ENCODE measurements around the gene ANKDD1A.

ANKDD1A gene

DNA sequence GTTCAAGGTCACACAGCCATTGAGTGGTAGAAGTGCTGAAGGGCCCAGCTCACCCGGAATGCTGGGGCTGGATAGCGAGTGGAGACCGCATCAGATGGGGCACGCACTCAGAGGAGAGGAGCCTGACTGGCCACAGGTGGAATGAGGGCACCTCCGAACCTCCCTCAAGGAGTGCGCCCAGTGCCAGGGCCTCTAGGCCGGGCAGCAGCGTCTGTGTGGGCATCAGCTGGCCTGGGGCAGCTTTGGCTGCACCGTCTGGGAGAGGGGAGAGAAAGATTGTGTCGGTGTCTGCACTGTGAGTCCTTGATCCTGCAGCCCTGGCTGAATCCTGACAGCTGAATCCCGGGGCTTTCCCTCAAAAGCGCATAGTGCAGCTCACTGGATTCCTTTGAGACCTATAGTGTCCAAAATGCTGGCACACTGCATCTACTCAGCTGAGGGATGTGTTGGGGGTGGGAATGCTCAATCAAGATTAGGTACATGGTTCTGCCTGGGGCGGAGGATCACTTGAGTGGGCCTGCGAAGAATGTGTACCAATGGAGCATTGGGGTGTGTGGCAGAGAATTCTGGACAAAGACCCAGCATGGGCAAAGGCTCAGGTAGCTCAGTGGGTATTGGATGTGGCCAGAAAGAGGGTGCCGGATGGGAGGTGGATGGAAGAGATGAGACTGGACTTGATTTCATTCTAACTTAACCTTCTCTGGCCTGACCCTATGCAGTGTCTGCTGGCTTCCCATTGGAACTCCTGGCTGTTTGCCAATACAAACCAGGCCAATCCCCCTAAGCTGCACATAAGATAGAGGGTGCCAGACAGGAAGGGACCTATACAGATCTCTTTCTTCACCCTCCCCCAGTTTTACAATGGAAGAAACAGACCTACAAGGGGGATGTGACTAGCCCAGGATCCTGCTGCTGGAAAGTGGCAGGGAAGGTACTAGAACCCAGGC lies 950 bp downstream of the ANKDD1A start:
- FAIRE-seq = no peak
- TF ChIP-seq POLR2AphosphoS5 (IDR thresholded peaks at IDR 0.05; ENCODE audit: low read depth, low read length) = no peak
- no peak for TF ChIP-seq TAF1 (IDR thresholded peaks at IDR 0.05; ENCODE audit: borderline replicate concordance, low read depth, low read length)
- TF ChIP-seq POLR2A (IDR thresholded peaks at IDR 0.05; ENCODE audit: low read depth, low read length) = no peak
- no peak for DNase-seq (ENCODE audit: insufficient read length)

DNA sequence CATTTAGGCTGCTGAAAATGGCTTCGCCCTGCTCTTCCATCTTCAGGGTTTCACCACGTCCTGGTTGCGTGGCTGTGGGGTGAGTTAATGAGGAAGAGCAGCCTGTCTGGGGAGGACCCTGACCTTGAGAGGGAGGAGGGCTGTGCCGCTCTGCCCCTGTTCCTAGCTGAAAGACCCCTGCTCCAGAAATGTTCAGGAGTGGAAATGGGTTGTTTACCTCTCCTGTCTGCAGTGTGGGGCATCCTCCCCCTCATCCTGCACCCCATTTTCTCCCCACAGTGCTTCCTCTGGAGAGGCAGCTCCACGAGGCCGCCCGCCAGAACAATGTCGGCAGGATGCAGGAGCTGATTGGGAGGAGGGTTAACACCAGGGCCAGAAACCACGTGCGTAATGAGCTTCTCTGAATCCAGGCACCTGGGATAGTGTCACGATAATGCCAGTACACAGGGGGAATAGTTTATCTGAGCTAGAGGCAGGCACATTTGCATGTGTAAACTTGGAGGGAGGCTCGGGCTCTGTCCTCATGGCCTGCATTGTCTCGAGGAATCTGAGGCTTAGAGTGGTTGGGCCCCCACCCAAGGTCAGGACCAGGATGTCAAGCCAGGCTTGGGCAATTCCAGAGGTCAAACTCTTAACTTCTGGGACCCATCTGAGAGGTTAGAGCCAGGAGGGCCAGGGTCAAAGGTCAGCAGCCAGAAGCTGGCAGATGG lies 4.0 kb downstream of the ANKDD1A start:
- no peak for DNase-seq (ENCODE audit: insufficient read length)
- FAIRE-seq = no peak

DNA sequence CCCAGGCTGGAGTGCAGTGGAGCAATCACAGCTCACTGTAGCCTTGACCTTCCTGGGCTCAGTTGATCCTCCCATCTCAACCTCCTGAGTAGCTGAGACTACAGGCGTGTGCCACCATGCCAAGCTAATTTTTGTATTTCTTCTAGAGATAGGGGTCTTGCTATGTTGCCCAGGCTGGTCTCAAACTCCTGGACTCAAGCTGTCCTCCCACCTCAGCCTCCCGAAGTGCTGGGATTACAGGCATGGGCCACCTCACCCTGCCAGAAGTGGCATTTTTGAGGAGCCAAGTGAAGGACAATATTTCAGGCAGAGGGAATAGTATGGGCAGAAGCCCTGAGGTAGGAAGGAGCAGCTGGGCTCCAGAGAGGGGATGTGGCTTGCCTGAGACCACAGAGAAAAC lies 4.7 kb downstream of the ANKDD1A start:
- DNase-seq (ENCODE audit: insufficient read length) = no peak
- TF ChIP-seq POLR2AphosphoS5 (IDR thresholded peaks at IDR 0.05; ENCODE audit: low read depth, low read length) = no peak
- TF ChIP-seq TAF1 (IDR thresholded peaks at IDR 0.05; ENCODE audit: borderline replicate concordance, low read depth, low read length) = no peak
- no peak for TF ChIP-seq POLR2A (IDR thresholded peaks at IDR 0.05; ENCODE audit: low read depth, low read length)
- FAIRE-seq = no peak

More for the DNA sequence above, 4.0 kb downstream of the ANKDD1A start:
- TF ChIP-seq POLR2AphosphoS5 (IDR thresholded peaks at IDR 0.05; ENCODE audit: low read depth, low read length) = no peak
- no peak for TF ChIP-seq POLR2A (IDR thresholded peaks at IDR 0.05; ENCODE audit: low read depth, low read length)
- no peak for TF ChIP-seq TAF1 (IDR thresholded peaks at IDR 0.05; ENCODE audit: borderline replicate concordance, low read depth, low read length)

DNA sequence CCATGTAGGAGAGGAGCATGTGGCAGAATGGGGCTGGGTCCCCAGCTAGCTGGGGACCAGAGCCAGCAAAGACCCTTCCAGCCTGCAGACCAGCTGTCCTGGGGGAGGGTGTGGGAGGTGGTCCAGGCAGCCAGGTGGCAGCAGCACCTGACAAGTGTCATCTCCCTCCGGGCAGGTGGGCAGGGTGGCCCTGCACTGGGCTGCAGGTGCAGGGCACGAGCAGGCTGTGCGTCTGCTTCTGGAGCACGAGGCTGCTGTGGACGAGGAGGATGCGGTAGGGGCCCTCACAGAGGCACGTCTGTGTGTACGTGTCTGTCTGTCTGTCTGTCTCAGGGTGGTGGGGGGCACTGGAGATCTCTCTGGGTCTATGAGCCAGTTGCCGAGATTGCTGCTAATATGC lies 5.5 kb downstream of the ANKDD1A start:
- FAIRE-seq (no peak), DNase-seq (ENCODE audit: insufficient read length) (no peak)
- TF ChIP-seq POLR2A (IDR thresholded peaks at IDR 0.05; ENCODE audit: low read depth, low read length) (no peak), TAF1 (IDR thresholded peaks at IDR 0.05; ENCODE audit: borderline replicate concordance, low read depth, low read length) (no peak)

DNA sequence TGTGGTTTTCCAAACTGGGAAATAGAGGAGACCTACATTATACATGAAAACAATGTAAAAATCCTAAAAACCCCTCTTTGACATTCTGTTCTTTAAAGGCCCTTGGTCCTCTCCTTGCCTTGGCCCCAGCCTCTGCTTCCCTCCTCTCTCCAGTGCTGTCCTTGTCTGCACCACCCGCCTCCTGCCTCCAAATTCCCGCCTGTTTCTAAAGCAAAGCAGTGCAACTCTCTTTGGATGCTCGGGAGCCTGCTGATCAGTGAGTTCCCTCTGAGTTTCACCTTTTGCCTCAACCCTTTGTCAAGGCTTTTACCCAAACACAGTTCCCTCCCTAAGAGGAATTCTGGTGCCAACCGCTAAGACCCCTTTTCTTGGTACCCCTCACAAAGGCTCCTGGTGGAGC lies 8.0 kb downstream of the ANKDD1A start:
- FAIRE-seq = no peak

DNA sequence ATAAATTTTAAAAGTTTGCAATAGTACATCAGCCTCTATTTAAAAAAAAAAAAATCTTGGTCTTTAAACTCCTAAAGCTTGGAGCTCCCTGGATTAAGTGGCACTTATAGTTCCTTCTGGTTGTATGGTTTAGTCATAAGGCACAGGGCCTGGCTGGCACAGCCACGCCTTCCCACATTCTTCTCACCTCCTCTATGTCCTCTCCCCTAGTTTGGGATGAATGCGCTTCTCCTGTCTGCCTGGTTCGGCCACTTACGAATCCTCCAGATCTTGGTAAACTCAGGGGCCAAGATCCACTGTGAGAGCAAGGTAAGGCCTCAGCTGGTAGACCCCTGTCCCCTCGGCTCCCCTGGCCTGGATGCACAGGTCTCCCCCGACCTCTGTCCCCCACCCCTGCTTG lies 10.0 kb downstream of the ANKDD1A start:
- DNase-seq (ENCODE audit: insufficient read length) (no peak), FAIRE-seq (no peak)
- TF ChIP-seq TAF1 (IDR thresholded peaks at IDR 0.05; ENCODE audit: borderline replicate concordance, low read depth, low read length) (no peak), POLR2A (IDR thresholded peaks at IDR 0.05; ENCODE audit: low read depth, low read length) (no peak), POLR2AphosphoS5 (IDR thresholded peaks at IDR 0.05; ENCODE audit: low read depth, low read length) (no peak)

More for the DNA sequence above, 8.0 kb downstream of the ANKDD1A start:
- TF ChIP-seq POLR2AphosphoS5 (IDR thresholded peaks at IDR 0.05; ENCODE audit: low read depth, low read length) = no peak
- no peak for TF ChIP-seq POLR2A (IDR thresholded peaks at IDR 0.05; ENCODE audit: low read depth, low read length)
- DNase-seq (ENCODE audit: insufficient read length) = no peak

DNA sequence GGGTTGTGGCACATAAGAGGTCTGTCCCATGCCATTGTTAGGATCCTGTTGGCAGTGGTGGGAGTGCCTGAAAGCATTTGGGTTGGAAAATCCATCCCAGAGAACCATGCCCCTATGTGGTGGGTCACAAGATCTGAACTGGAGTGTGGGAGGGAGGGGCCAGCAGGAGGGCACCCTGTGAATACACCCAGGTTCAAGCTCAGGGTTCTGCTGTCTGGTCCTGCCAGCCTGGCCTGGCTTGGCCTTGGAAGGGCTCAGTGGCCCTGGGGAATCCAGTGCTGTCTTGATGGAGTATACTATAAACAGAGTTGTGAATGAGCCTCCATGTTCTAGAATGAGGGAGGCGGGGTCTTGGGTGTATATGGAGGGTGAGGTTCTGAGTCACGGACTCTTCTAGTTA lies 11.8 kb downstream of the ANKDD1A start:
- TF ChIP-seq POLR2AphosphoS5 (IDR thresholded peaks at IDR 0.05; ENCODE audit: low read depth, low read length) = no peak
- no peak for TF ChIP-seq POLR2A (IDR thresholded peaks at IDR 0.05; ENCODE audit: low read depth, low read length)
- no peak for TF ChIP-seq TAF1 (IDR thresholded peaks at IDR 0.05; ENCODE audit: borderline replicate concordance, low read depth, low read length)
- FAIRE-seq = no peak
- no peak for DNase-seq (ENCODE audit: insufficient read length)

DNA sequence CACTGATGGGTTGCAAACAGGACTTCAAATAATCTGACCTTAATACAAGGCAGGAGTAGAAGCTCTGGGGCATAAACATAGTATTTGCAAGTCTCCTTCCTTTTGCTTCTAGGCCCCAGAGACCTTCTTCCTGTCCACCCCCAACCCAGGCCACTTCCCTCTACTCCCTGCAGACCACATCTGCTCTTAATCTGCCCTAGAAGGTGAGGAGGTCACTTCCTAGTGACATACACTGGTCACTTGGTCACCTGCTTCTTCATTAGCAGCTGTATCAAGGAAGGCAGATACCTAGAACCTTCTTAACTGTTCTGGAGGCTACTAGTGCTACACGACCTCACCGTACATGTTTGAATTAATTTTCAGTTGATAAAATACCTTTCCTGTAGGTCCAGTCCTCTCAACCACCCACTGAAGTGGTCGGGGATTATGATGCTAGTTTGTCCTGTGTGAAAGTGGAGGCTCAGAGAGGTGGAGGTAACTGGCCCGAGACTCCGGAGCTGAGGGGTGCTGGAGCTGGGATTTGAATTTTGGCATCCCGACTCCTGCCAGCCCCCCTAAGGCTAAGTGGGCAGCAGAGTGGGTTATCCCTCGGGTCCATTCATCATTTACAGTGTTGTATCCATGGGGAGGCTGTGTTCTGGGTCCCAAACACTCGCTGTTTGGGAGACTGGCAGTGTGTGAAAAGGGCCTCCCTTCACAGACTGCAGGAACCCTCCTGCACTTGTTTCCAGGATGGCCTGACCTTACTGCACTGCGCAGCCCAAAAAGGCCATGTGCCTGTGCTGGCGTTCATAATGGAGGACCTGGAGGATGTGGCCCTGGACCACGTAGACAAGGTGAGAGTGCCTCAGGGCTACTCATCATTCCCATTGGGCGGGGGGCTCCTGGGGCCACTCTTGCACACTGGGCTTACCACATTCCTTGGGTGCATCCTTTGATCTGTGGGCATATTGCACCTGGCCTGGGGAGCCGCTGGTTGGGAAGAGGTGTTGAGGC lies 13.9 kb downstream of the ANKDD1A start:
- FAIRE-seq = no peak
- TF ChIP-seq POLR2AphosphoS5 (IDR thresholded peaks at IDR 0.05; ENCODE audit: low read depth, low read length) (no peak), POLR2A (IDR thresholded peaks at IDR 0.05; ENCODE audit: low read depth, low read length) (no peak), TAF1 (IDR thresholded peaks at IDR 0.05; ENCODE audit: borderline replicate concordance, low read depth, low read length) (no peak)
- no peak for DNase-seq (ENCODE audit: insufficient read length)

DNA sequence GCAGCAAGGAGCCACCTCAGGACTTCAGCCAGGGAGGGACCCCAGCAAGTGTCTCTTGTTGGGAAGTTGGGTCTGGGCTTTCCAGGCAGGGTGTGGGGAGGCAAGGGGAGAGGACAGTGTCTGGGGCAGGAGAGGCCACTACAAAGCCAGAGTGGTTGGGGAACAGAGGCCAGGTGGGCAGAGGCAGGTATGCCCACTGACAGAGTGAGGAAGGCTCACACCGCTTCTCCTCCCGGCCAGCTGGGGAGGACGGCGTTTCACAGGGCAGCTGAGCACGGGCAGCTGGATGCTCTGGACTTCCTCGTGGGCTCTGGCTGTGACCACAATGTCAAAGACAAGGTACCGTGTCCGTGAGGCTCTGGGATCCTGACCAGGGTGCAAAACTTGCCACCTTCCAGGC lies 15.0 kb downstream of the ANKDD1A start:
- DNase-seq (ENCODE audit: insufficient read length) (no peak), FAIRE-seq (no peak)
- TF ChIP-seq POLR2AphosphoS5 (IDR thresholded peaks at IDR 0.05; ENCODE audit: low read depth, low read length) = no peak
- TF ChIP-seq POLR2A (IDR thresholded peaks at IDR 0.05; ENCODE audit: low read depth, low read length) = no peak
- no peak for TF ChIP-seq TAF1 (IDR thresholded peaks at IDR 0.05; ENCODE audit: borderline replicate concordance, low read depth, low read length)

DNA sequence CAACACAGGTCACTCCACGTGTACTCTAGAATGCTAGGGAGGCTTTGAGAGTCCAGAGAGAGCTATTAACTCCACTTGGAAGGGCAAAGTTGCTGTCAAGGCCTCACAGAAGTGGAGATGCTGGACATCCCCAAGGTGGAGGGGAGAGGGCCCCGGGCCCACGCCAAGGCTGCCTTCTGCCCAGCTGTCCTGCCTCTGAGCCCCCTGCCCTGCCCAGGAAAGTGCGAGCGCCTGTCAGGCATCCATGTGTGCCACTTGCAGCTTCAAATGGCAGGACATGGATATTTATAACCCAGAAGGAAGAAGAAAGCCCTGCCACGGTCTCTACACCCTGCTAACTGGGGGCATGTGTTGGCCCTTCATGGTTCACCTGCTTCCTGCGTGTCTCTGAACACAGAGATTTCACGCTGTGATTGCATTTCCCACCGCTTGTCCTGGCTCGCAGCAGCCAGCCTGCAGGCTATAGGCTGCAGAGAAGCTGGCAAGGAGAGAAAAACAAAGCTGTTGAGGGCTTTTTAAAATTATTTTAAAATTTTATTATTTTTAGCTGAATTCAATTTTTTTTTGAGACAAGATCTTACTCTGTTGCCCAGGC lies 17.0 kb downstream of the ANKDD1A start:
- FAIRE-seq = no peak
- TF ChIP-seq POLR2A (IDR thresholded peaks at IDR 0.05; ENCODE audit: low read depth, low read length) (no peak), TAF1 (IDR thresholded peaks at IDR 0.05; ENCODE audit: borderline replicate concordance, low read depth, low read length) (no peak), POLR2AphosphoS5 (IDR thresholded peaks at IDR 0.05; ENCODE audit: low read depth, low read length) (no peak)
- no peak for DNase-seq (ENCODE audit: insufficient read length)
